Measurements from ENCODE around the gene NEU3.
"Not testable (repeated sequence)": the region's sequence is repeated elsewhere in the genome, so short reads cannot be mapped to it uniquely, and the experiment has no call there.

The NEU3 gene

DNA sequence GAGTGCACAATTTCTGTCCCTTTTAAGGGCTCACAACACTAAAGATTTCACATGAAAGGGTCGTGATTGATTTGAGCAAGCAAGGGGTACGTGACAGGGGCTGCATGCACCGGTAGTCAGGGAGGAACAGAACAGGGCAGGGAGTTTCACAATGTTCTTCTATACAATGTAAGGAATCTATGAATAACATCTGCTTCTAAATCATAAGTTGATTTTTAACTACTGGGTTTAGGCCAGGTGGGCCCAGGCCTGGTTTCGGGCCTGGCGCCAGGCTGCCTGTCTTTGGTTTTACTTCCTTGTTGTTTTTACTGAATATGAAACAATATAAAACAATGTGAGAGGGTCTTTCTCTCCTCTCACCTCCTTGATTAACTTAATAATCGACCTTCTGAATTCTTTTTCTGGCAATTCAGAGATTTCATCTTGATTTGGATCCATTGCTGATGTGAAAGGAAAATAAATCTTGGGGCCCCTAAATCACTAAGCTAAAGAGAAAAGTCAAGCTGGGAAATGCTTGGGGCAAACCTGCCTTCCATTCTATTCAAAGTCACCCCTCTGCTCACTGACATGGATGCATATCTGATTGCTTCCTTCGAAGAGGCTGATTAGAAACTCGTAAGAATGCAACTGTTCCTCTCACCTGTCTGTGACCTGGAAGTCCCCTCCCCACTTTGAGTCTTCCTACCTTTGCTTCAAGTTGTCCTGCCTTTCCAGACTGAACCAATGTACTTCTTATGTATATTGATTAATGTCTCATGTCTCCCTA lies 61.0 kb downstream of the NEU3 start:
- DNase-seq; in situ Hi-C loops (cut with MboI; ENCODE audit: low pct_unique_long_range_greater_than_20kb, low sequenced_read_pairs): not testable (repeated sequence)

DNA sequence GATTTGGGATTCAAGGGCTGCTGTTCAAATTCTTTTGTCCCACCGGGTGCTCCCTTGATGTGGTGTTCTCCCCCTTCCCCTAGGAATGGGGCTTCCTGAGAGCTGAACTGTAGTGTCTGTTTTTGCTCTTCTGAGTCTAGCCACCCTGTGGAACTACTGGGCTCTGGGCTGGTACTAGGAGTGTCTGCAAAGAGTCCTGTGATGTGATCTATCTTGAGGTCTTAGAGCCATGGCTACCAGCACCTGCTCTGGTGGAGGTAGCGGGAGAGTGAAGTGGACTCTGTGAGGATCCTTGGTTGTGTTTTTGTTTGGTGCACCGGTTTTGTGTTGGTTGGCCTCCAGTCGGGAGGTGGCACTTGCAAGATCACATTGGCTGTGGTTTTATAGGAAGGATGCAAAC lies 61.8 kb downstream of the NEU3 start:
- in situ Hi-C loops (cut with MboI; ENCODE audit: low pct_unique_long_range_greater_than_20kb, low sequenced_read_pairs) = no loop called here
- no peak for DNase-seq

DNA sequence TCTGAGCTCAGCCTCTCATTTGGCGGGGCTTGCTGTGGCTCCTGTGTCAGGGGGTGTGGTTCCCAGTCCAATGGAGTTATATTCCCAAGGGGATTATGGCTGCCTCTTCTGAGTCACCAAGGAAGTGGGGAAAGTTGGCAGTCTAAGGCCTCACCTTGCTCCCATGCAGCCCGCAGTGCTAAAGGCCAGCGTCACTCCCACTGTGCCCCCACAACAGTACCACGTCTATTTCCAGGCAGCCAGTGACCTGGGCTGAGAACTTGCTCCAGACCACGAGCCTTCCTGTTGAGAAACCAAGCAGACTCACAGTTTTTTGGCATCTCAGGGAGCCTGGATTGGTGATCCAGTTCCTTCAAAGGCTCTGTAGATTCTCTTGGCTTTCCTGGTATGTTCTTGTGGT lies 62.3 kb downstream of the NEU3 start:
- in situ Hi-C loops (cut with MboI; ENCODE audit: low pct_unique_long_range_greater_than_20kb, low sequenced_read_pairs) = no loop called here
- no peak for DNase-seq

DNA sequence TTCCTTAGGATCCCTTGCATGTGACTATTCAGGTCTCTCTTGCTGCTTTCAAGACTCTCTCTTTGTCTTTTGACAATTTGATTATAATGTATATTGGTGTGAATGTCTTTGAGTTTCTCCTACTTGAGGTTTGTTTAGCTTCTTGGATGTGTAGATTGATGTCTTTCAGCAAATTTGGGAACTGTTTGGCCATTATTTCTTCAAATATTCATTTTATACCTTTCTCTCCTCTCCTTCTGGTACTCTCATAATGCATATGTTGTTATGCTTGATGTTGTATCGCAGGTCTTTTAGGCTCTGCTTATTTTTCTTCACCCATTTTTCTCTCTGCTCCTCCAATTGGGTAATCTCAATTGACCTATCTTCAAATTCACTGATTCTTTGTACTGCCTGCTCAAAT lies 63.7 kb downstream of the NEU3 start:
- in situ Hi-C loops (cut with MboI; ENCODE audit: low pct_unique_long_range_greater_than_20kb, low sequenced_read_pairs) = no loop called here
- no peak for DNase-seq

DNA sequence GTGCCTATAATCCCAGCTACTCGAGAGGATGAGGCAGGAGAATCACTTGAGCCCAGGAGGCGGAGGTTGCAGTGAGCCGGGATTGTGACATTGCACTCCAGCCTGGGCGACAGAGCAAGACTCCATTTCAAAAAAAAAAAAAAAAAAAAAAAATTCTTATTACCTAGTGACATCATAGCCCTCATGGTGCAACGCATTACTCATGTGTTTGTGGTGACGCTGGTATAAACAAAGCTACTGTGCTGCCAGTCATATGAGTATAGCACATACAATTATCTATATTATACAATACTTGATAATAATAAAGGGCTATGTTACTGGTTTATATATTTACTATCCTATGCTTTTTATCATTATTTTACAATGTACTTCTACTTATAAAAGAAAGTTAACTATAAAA lies 66.8 kb downstream of the NEU3 start:
- in situ Hi-C loops (cut with MboI; ENCODE audit: low pct_unique_long_range_greater_than_20kb, low sequenced_read_pairs) = no loop called here
- no peak for DNase-seq

DNA sequence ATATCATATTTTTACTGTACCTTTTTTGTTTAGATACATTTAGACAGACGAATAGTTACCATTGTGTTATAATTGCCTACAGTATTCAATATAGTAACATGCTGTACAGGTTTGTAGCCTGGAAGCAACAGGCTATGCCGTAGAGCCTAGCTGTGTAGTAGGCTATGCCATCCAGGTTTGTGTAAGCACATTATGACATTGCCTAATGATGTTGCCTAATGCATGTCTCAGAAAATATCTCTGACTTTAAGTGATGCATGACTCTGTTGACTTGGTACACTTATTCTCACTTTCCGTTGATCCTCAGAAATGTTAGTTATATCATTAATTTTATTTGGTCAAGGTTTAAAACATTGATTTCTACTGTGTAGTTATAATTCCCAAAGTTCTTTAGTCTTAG lies 68.1 kb downstream of the NEU3 start:
- no peak for DNase-seq
- in situ Hi-C loops (cut with MboI; ENCODE audit: low pct_unique_long_range_greater_than_20kb, low sequenced_read_pairs) = no loop called here

DNA sequence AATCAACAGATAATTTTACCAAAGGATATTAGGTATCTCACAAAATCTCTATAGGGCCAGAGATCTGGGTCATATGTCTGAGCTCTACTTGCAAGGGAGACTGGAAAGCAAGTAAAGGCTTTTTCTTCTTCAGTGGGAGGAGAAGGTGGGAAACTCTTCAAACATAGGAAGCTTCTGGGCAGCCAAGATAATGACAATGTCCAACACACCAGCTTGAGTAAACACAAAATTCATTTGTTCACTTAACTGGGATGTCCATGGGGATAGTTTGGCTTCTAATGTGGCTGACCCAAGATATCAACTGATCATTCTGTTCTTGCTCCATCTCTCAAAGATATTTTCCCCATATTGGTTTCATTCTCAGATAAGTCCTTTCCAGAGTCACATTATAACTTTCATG lies 70.6 kb downstream of the NEU3 start:
- DNase-seq = no peak
- in situ Hi-C loops (cut with MboI; ENCODE audit: low pct_unique_long_range_greater_than_20kb, low sequenced_read_pairs) = no loop called here

DNA sequence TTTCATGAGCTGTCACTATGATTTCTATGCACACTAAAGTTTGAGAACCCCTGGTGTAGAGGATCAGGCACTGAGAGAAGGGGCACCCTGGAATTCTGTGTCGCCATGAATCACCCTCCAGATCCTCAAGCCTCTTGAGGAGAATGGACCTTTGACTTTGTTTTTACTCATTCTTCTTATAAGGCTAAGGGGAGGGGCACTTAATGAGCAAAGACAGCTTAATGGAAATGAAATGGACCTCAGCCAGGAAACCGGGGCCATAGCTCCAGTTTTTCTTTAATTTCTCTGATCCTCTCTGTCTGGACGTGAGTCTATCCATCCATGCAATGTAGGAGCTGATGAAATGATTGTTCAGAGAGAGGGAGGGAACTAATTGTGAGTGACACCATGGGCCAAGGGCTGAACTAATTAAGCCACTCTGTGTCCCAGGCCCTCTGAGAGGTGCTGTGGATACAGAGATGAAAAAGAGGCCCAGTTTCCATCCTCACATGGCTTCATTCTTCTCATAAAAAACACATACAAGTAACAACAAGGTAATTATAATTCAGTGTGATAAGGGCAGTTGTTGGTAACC lies 75.1 kb downstream of the NEU3 start:
- in situ Hi-C loops (cut with MboI; ENCODE audit: low pct_unique_long_range_greater_than_20kb, low sequenced_read_pairs) = no loop called here
- DNase-seq = no peak

DNA sequence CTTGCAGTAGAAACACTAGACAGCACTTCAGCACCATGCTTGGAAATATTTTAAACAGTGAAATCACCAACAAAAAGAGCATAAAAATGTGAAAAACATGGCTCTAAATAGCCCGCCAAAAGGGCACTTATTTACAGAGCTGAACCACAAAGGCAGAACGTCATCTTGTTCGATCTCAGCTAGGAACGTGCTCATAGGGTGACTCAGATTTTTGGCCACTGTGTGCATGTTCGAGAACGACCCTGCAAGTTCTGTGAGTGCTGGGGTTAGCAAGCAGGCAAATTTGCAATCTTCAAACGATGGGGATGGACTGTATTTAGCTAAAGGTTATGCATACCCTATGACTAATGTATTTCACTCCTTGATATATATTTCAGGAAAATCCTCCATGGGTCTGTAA lies 77.3 kb downstream of the NEU3 start:
- in situ Hi-C loops (cut with MboI; ENCODE audit: low pct_unique_long_range_greater_than_20kb, low sequenced_read_pairs) = no loop called here
- no peak for DNase-seq
